ENCODE measurements around the gene ELOVL6.

DNA sequence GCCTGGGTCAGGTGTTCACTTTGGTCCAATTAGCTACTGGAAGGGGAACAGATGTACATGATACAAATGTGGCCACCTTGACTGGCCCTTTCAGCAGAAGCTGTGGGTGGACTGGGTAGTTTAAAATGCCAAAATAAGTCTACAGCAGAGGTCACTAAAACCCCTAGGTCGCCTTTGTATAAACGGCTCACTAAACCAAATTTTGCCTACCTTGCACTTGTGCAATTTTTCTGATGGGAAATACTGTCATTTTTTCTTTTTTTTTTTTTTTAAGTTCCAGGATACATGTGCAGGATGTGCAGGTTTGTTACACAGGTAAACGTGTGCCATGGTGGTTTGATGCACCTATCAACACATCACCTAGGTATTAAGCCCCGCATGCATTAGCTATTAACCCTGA is 176.0 kb downstream of the ELOVL6 start:
- TF ChIP-seq POLR2AphosphoS5 (IDR thresholded peaks at IDR 0.05) = no peak
- no peak for TF ChIP-seq CTCF (IDR thresholded peaks at IDR 0.05)

Measured in stomach (tissue), 4 donors.